K562 (cell line): ENCODE results near the gene ATF6B. TPM values are rescaled to one million over a fixed set of nuclear protein-coding genes. Genes with fewer than 3 reads are reported as not detected.

ENCODE experiments used
- C11orf30 ChIP-seq: fragments of 450-650 bp; IDR thresholded peaks from 2 replicates; pipeline ENCODE4 v1.6.1; 2016; ENCODE audit warnings: low read depth, mild to moderate bottlenecking
- COPS2 ChIP-seq: fragments of 450-650 bp; conservative IDR thresholded peaks from 2 replicates; pipeline ENCODE4 v1.6.1; 2016; ENCODE audit warnings: mild to moderate bottlenecking, moderate library complexity
- CXXC5 ChIP-seq: fragments of 250-450 bp; sonication (Bioruptor Pico); IDR thresholded peaks from 2 replicates; pipeline ENCODE4 v1.8.0; 2022; ENCODE audit warnings: inconsistent platforms, mild to moderate bottlenecking, moderate library complexity
- FOSL1 ChIP-seq: fragments of 200-800 bp; sonication (Bioruptor generic); conservative IDR thresholded peaks from 2 replicates; pipeline ENCODE4 v1.6.1; 2016; ENCODE audit warnings: missing genetic modification characterization, missing compliant biosample characterization
- FOXP1 ChIP-seq: sonication (generic); formaldehyde crosslinking; IDR thresholded peaks from 2 replicates; pipeline ENCODE4 v1.8.0; 2022; ENCODE audit warnings: mild to moderate bottlenecking, missing genetic modification reagents
- HOMEZ ChIP-seq: fragments of 250-450 bp; sonication (Bioruptor Pico); IDR thresholded peaks from 2 replicates; pipeline ENCODE4 v1.4.0; 2020; ENCODE audit warnings: mild to moderate bottlenecking, moderate library complexity
- JUND ChIP-seq, 2 experiments: IDR thresholded peaks; 2 replicates in 1 of 2; 3 replicates in 1 of 2; pipeline ENCODE4 v1.6.1; 2011; ENCODE audit warnings: borderline replicate concordance in 2 of 2, low read depth in 2 of 2, low read length in 2 of 2, improper control_type of control experiment in 1 of 2, missing biosample characterization in 1 of 2, missing genetic modification characterization in 1 of 2, missing genetic modification reagents in 1 of 2
- MYBL2 ChIP-seq, 2 experiments: fragments of 450-650 bp in 1 of 2; sonication (generic) in 1 of 2; formaldehyde crosslinking in 1 of 2; IDR thresholded peaks; 2 replicates each; pipeline versions ENCODE4 v1.6.1 to v1.8.1; 2017 to 2022; ENCODE audit warnings: borderline replicate concordance in 1 of 2, inconsistent platforms in 1 of 2, low read depth in 1 of 2, mild to moderate bottlenecking in 1 of 2, missing genetic modification reagents in 1 of 2, moderate library complexity in 1 of 2
- MYNN ChIP-seq, 2 experiments: sonication (generic); formaldehyde crosslinking in 1 of 2; IDR thresholded peaks; 2 replicates each; pipeline versions ENCODE4 v1.5.0 to v1.6.1; 2016 to 2020; ENCODE audit warnings: antibody characterized with exemption in 1 of 2, missing genetic modification reagents in 1 of 2
- NFE2 ChIP-seq: IDR thresholded peaks from 2 replicates; pipeline ENCODE4 v1.6.1; 2014; ENCODE audit warnings: antibody characterized with exemption, low read depth
- PML ChIP-seq: IDR thresholded peaks from 2 replicates; pipeline ENCODE4 v1.6.1; 2012; ENCODE audit warnings: low read length, inconsistent platforms
- POLR3A ChIP-seq: IDR thresholded peaks from 2 replicates; pipeline ENCODE4 v1.6.1; 2011; ENCODE audit warnings: borderline replicate concordance, mild to moderate bottlenecking, moderate library complexity; ENCODE audit not compliant: insufficient read length, insufficient read depth; ENCODE audit errors: extremely low read depth
- SIN3B ChIP-seq: fragments of 450-650 bp; IDR thresholded peaks from 2 replicates; pipeline ENCODE4 v1.6.1; 2017; ENCODE audit warnings: low read depth, mild to moderate bottlenecking, moderate library complexity
- SMARCB1 ChIP-seq: IDR thresholded peaks from 2 replicates; pipeline ENCODE4 v1.6.1; 2011; ENCODE audit warnings: improper control_type of control experiment, low read depth; ENCODE audit not compliant: insufficient read length
- U2AF1 ChIP-seq: fragments of 200-400 bp; formaldehyde crosslinking; optimal IDR thresholded peaks from 2 replicates; pipeline ENCODE3; 2017; ENCODE audit warnings: mild to moderate bottlenecking, low read depth, low read length, moderate library complexity
- ZBTB7A ChIP-seq: IDR thresholded peaks from 2 replicates; pipeline ENCODE4 v1.6.1; 2011; ENCODE audit warnings: low read depth, mild to moderate bottlenecking, low read length, moderate library complexity, borderline replicate concordance; ENCODE audit not compliant: control insufficient read depth
- ZKSCAN1 ChIP-seq: fragments of 150-350 bp; IDR thresholded peaks from 2 replicates; pipeline ENCODE4 v1.6.1; 2016; ENCODE audit warnings: low read depth, low read length
- ZNF239 ChIP-seq: fragments of 250-450 bp; sonication (Bioruptor Pico); IDR thresholded peaks from 2 replicates; pipeline ENCODE4 v1.4.0; 2020; ENCODE audit warnings: mild to moderate bottlenecking
- ZNF384 ChIP-seq: IDR thresholded peaks from 2 replicates; pipeline ENCODE4 v1.6.1; 2012; ENCODE audit warnings: low read depth, low read length, improper control_type of control experiment
- ZNF639 ChIP-seq, 2 experiments: fragments of 200-800 bp in 1 of 2; sonication (Bioruptor generic) in 1 of 2; sonication (generic) in 1 of 2; formaldehyde crosslinking in 1 of 2; IDR thresholded peaks in 1 of 2; conservative IDR thresholded peaks in 1 of 2; 2 replicates each; pipeline versions ENCODE4 v1.5.0 to v1.6.1; 2016 to 2020; ENCODE audit warnings: missing compliant biosample characterization in 1 of 2, missing genetic modification characterization in 1 of 2, missing genetic modification reagents in 1 of 2
- ZNF655 ChIP-seq: fragments of 250-450 bp; sonication (Bioruptor Pico); IDR thresholded peaks from 2 replicates; pipeline ENCODE4 v1.5.0; 2021
- ZNF780A ChIP-seq: fragments of 250-450 bp; sonication (Bioruptor Pico); IDR thresholded peaks from 2 replicates; pipeline ENCODE4 v1.5.0; 2021; ENCODE audit warnings: mild to moderate bottlenecking
- polyA plus RNA-seq, 8 experiments: library from polyadenylated mRNA; depleted of rRNA in 4 of 8; stranded (reverse) in 5 of 8; unstranded in 3 of 8; fragments of >200 nt; fragmentation: Nextera tagmentation in 2 of 8; fragmentation: Illumina TruSeq in 1 of 8; extraction: Ambion mirVana in 2 of 8; extraction: Trizol in 1 of 8; gene quantifications; 2 replicates each; pipeline versions ENCODE4 v1.2.1 to v1.2.3, GENCODE V29; 2011 to 2014; ENCODE audit warnings: inconsistent platforms in 1 of 8, missing spikeins in 1 of 8
- total RNA-seq, 7 experiments: library from RNA; depleted of rRNA in 6 of 7; stranded (reverse); fragments of >200 nt in 6 of 7; fragmentation: Illumina TruSeq in 2 of 7; extraction: Trizol in 2 of 7; gene quantifications; 2 replicates each; pipeline versions ENCODE4 v1.2.1 to v1.2.3, GENCODE V29; 2011 to 2021; ENCODE audit warnings: low replicate concordance in 1 of 7

Gene ATF6B
- total and polyA plus RNA-seq, 9 of the 15 experiments (the other 6 are each of a cell fraction or from before 2014, with no cell fraction given): 20.7 to 131 (median 31.7) TPM

GRCh38 chr6:32166411-32167061 is 38.5 kb upstream of the ATF6B start (continued):
- TF ChIP-seq PML: 0 out of 2 replicates have a peak, but pooled peaks have one; percentile 8
- 0 out of 2 replicates have a peak, but pooled peaks have one; percentile 16 for TF ChIP-seq C11orf30
- TF ChIP-seq FOXP1 (CRISPR knock-in tag): no peak
- no peak for TF ChIP-seq COPS2
- no peak for TF ChIP-seq ZNF639 (CRISPR knock-in tag; conservative IDR thresholded peaks at IDR 0.05 in 1 of 2, IDR thresholded peaks at IDR 0.05 in 1 of 2)
- no peak for TF ChIP-seq SMARCB1
- no peak for TF ChIP-seq ZKSCAN1
- TF ChIP-seq FOSL1 (tag): no peak
- no peak for TF ChIP-seq ZNF384
- no peak for TF ChIP-seq SIN3B
- no peak for TF ChIP-seq MYBL2 (IDR thresholded peaks at IDR 0.05; ENCODE audit: low read depth)
- no peak for TF ChIP-seq MYBL2 (CRISPR knock-in tag; IDR thresholded peaks at IDR 0.05; ENCODE audit: borderline replicate concordance)
- TF ChIP-seq ZNF780A: no peak
- no peak for TF ChIP-seq U2AF1
- TF ChIP-seq CXXC5 (CRISPR knock-in tag): no peak
- TF ChIP-seq ZNF655 (CRISPR knock-in tag): no peak
- TF ChIP-seq ZNF239 (CRISPR knock-in tag): no peak
- TF ChIP-seq NFE2: peak; percentile 60; the same call in 1 of the 2 replicates
- TF ChIP-seq POLR3A: no peak
- 0 out of 2 replicates have a peak, but pooled peaks have one; percentile 17 for TF ChIP-seq MYNN (IDR thresholded peaks at IDR 0.05)
- TF ChIP-seq MYNN (CRISPR knock-in tag; IDR thresholded peaks at IDR 0.05): no peak
- TF ChIP-seq JUND (IDR thresholded peaks at IDR 0.05; ENCODE audit: borderline replicate concordance, low read depth, low read length): peak; percentile 60; the same call in 1 of the 2 replicates
- no peak; the same call in 2 of the 3 replicates for TF ChIP-seq JUND (tag; IDR thresholded peaks at IDR 0.05; ENCODE audit: borderline replicate concordance, low read depth, low read length)
- TF ChIP-seq HOMEZ (CRISPR knock-in tag): no peak
- no peak; the same call in 1 of the 2 replicates for TF ChIP-seq ZBTB7A
